Muscle of leg (tissue), 11 donors: ENCODE results near the gene HIVEP3. TPM values are rescaled to one million over a fixed set of nuclear protein-coding genes. Genes with fewer than 3 reads are reported as not detected.
A peak's percentile ranks its signal among the peaks of the same experiment; 100 is the strongest.

Experiments
- DNase-seq: peaks from one replicate; pipeline ENCODE4 v3.0.0; 2013
- H3K27ac ChIP-seq: one replicate; pipeline ENCODE4 v1.5.1; 2013; ENCODE audit warnings: mild to moderate bottlenecking, low read length, control low read depth
- H3K27me3 ChIP-seq: one replicate; pipeline ENCODE4 v1.6.1; 2013; ENCODE audit warnings: low read length; ENCODE audit not compliant: control insufficient read depth, insufficient read depth
- H3K36me3 ChIP-seq: one replicate; pipeline ENCODE4 v1.6.1; 2013; ENCODE audit warnings: low read length; ENCODE audit not compliant: control insufficient read depth, insufficient read depth
- H3K4me1 ChIP-seq: one replicate; pipeline ENCODE4 v1.6.1; 2013; ENCODE audit warnings: low read length; ENCODE audit not compliant: control insufficient read depth, insufficient read depth
- H3K4me3 ChIP-seq: one replicate; pipeline ENCODE4 v1.5.1; 2013; ENCODE audit warnings: low read length, control low read depth
- H3K9me3 ChIP-seq: replicated peaks from 2 replicates; pipeline ENCODE4 v1.6.1; 2013; ENCODE audit warnings: low read depth, low read length; ENCODE audit not compliant: control insufficient read depth
- WGBS: methylation state at CpG from one replicate; pipeline ENCODE4 v1.1.5; 2013; ENCODE audit warnings: missing lambda C conversion rate; ENCODE audit not compliant: insufficient coverage; 5-methylcytosine and 5-hydroxymethylcytosine counted together
- polyA plus RNA-seq, 8 donors: library from polyadenylated mRNA; unstranded; fragments of 120-200 nt; gene quantifications; one replicate each; pipeline versions ENCODE4 v1.2.1 to v1.2.3, GENCODE V29; 2013; ENCODE audit warnings: inconsistent platforms in 1 of 8, low replicate concordance in 1 of 8; ENCODE audit not compliant: insufficient read length in 8 of 8, insufficient read depth in 1 of 8
- total RNA-seq: library from RNA; stranded (reverse); fragments of 120-200 nt; gene quantifications from one replicate; pipeline ENCODE4 v1.2.4, GENCODE V29; 2013

The HIVEP3 gene
- total and polyA plus RNA-seq, 9 donors: 0.93 to 3.7 (median 2.7) TPM

DNA sequence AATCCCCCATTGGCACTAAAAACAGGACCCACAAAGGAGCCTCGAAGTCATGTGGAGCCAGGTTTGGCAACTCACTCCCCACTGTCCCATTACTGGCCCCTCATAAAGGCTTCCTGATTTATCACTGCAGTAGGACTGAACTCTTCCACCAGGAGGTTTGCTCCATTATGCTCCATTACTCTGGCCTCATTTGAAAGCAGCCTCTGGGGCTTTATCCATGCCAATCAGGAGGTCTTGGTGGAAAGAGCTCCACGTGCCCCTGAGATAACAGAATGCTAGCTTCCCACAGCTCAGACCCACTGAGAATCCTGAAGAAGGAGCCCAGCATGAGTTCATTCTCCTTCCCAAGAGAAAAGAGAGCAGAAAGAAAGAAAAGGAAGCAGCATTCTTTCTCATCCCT is 76.4 kb downstream of the HIVEP3 start:
- Histone ChIP-seq H3K4me3 (no peak overlapping the region), H3K9me3 (no peaks in the 10 kb centered on the region), H3K27ac (no peak overlapping the region), H3K27me3 (peaks cover 8% of the 10 kb centered on the region), H3K4me1 (peaks cover 4% of the 10 kb centered on the region), H3K36me3 (no peaks in the 10 kb centered on the region)
- WGBS: 44% methylated on average over 1 of the region's 2 CpGs
- no peak for DNase-seq

DNA sequence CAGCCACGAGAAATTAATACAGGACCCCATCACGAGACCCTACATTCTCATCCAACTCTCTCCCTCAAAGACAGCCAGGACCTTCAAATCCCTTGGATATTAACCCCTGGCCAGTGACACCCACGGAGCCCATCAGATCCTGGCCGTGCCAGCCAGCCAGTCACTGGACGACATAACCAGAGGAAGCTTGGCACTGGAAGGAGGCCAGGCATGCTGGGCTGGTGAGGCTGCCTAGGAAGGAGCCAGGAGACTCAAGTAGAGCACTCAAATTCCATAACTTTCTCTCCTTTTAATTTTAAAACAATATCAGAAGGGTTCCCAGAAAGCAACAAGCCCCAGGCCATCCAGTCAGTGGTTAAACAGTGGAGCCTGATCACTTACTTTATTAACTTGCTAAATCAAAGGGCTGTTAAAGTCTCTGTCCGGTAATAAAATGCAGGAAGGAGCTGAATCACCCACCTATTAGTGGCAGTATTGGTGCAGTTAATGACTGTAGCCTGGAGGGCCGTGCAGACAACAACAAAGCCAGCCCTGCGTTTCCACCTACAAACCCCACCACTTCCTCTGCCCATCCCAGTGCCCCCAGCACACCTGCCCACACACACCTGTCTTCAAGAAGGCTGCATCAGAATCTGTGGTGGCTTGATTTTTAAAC is 78.0 kb downstream of the HIVEP3 start:
- Histone ChIP-seq H3K9me3 (no peaks in the 10 kb centered on the region), H3K27ac (no peak overlapping the region), H3K36me3 (no peaks in the 10 kb centered on the region), H3K4me3 (no peak overlapping the region), H3K27me3 (peaks cover 8% of the 10 kb centered on the region), H3K4me1 (peaks cover 4% of the 10 kb centered on the region)
- DNase-seq: no peak
- WGBS: 65% methylated on average over 5 of the region's 8 CpGs

DNA sequence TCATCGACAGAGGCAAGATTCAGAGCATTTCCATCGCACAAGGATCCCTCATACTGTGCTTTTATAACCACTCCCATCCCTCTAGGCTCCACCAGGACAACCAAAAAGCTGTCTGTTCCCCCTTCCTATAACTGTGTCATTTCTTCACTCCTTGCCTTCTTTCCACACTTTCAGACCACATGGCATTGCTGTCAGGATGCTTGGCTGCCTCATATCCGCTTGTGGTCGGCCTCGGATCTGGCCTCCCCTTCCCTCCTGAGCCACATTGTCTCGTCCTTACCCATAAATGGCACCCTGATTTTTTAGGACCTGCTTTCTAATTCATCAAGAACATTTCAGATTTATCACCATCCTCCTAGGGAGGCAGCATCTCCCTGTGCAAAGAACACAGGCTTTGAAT is 80.5 kb downstream of the HIVEP3 start:
- H3K4me1 ChIP-seq: peaks cover 4% of the 10 kb centered on the region
- no peaks in the 10 kb centered on the region for H3K9me3 ChIP-seq
- no peak for DNase-seq
- WGBS: 82% methylated on average over 6 of the region's 6 CpGs
- peaks cover 10% of the 10 kb centered on the region for H3K27me3 ChIP-seq
- H3K4me3 ChIP-seq: no peak overlapping the region
- no peak overlapping the region for H3K27ac ChIP-seq
- no peaks in the 10 kb centered on the region for H3K36me3 ChIP-seq

- no peak overlapping the region for H3K27ac ChIP-seq
- no peaks in the 10 kb centered on the region for H3K9me3 ChIP-seq
- no peaks in the 10 kb centered on the region for H3K36me3 ChIP-seq
- H3K4me3 ChIP-seq: no peak overlapping the region
- H3K27me3 ChIP-seq: peaks cover 10% of the 10 kb centered on the region
- DNase-seq: no peak
- H3K4me1 ChIP-seq: peaks cover 4% of the 10 kb centered on the region
- no CpG with 5 or more reads among the region's 1 CpG for WGBS
Measured at GRCh38 chr1:41837691-41838090, 81.0 kb downstream of the HIVEP3 start.

- Histone ChIP-seq H3K9me3 (no peaks in the 10 kb centered on the region), H3K36me3 (no peaks in the 10 kb centered on the region), H3K4me1 (no peaks in the 10 kb centered on the region), H3K27ac (no peak overlapping the region), H3K4me3 (no peak overlapping the region), H3K27me3 (peaks cover 10% of the 10 kb centered on the region)
- no peak for DNase-seq
- WGBS: 94% methylated on average over 5 of the region's 5 CpGs
Measured at GRCh38 chr1:41835485-41835884, 83.2 kb downstream of the HIVEP3 start.

- Histone ChIP-seq H3K9me3 (no peaks in the 10 kb centered on the region), H3K27ac (no peak overlapping the region), H3K4me3 (no peak overlapping the region), H3K4me1 (peaks cover 1% of the 10 kb centered on the region), H3K27me3 (peaks cover 4% of the 10 kb centered on the region), H3K36me3 (no peaks in the 10 kb centered on the region)
- WGBS: 94% methylated on average over 5 of the region's 5 CpGs
- no peak for DNase-seq
Measured at GRCh38 chr1:41833519-41834000, 85.2 kb downstream of the HIVEP3 start.

DNA sequence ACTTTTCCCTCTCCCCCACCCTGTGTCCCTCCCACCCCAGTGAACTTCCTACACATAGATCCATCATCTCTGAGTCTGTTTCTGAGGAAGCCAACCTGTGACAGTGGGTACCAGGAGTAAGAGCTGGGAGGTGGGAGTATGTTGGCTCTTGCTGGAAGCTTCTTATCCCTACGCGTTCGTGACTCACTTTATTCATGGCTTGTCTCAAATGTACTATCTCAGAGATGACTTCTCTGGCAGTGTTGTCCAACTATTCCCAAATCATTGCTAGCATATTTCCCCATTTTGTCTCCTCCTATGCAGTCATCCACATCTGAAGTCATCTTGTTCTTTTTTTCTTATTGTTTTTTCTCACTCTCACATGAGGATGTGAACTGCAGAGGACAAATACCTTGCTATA is 88.0 kb downstream of the HIVEP3 start:
- Histone ChIP-seq H3K27ac (no peak overlapping the region), H3K36me3 (no peaks in the 10 kb centered on the region), H3K9me3 (no peaks in the 10 kb centered on the region), H3K4me1 (peaks cover 9% of the 10 kb centered on the region), H3K27me3 (peaks cover 2% of the 10 kb centered on the region), H3K4me3 (no peak overlapping the region)
- WGBS: 100% methylated on average over 1 of the region's 3 CpGs
- no peak for DNase-seq

DNA sequence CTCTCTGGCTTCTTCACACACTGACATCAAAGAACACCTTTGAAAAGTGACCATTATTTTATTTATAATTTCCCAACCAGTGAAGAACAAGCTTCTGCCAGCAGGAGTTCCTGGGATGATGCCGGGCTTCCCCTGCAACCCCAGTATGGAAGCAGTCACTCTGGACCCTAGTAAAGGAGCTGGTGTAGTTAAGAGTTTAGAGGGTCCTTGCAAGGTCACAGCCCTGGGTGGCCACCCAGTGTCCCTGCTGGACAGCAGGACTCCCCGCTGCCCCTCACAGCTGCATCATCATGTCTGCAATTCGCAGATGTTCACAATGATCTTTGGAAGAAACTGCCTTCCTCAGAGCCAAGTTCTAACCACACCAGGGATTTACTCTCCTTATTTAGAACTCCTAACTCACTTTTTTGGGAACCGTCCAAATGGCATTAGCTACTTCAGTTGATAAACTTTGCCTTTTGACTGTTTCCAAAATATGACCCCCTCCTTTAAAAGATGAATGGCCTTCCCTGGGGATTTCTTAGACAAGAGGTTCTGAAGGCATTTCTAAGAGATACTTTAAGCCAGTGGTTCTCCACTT is 90.6 kb downstream of the HIVEP3 start:
- 13% methylated on average over 3 of the region's 4 CpGs for WGBS
- Histone ChIP-seq H3K4me1 (peaks cover 9% of the 10 kb centered on the region), H3K27ac (no peak overlapping the region), H3K9me3 (no peaks in the 10 kb centered on the region), H3K4me3 (no peak overlapping the region), H3K36me3 (no peaks in the 10 kb centered on the region), H3K27me3 (no peaks in the 10 kb centered on the region)
- peak; percentile 78 for DNase-seq

GRCh38 chr1:41823471-41823870 is 95.3 kb downstream of the HIVEP3 start:
- no peak for DNase-seq
- WGBS: 37% methylated on average over 2 of the region's 4 CpGs
- Histone ChIP-seq H3K27me3 (no peaks in the 10 kb centered on the region), H3K27ac (no peak overlapping the region), H3K36me3 (no peaks in the 10 kb centered on the region), H3K4me1 (peaks cover 7% of the 10 kb centered on the region), H3K9me3 (no peaks in the 10 kb centered on the region), H3K4me3 (no peak overlapping the region)

DNA sequence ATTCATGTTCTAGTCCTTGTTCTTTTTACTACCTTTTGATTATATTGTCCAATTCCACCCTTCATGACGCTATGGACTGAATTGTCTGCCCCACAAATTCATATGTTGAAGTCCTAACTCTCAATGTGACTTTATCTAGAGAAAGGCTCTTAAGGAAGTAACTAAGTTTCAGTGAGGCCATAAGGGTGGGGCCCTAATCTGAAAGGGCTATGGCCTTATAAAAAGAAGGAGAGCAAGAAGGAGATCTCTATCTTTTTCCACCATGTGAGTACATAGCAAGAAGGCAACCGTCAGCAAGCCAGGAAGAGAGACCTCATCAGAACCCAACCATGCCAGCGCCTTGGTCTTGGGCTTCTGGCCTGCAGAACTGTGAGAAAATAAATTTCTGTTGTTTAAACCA is 95.9 kb downstream of the HIVEP3 start:
- peaks cover 3% of the 10 kb centered on the region for H3K4me1 ChIP-seq
- WGBS: no CpG with 5 or more reads among the region's 3 CpGs
- DNase-seq: no peak
- no peak overlapping the region for H3K4me3 ChIP-seq
- H3K27me3 ChIP-seq: no peaks in the 10 kb centered on the region
- no peak overlapping the region for H3K27ac ChIP-seq
- no peaks in the 10 kb centered on the region for H3K9me3 ChIP-seq
- no peaks in the 10 kb centered on the region for H3K36me3 ChIP-seq
